ENCODE data around the gene DDX39B.
"Not testable (repeated sequence)": the region's sequence is repeated elsewhere in the genome, so short reads cannot be mapped to it uniquely, and the experiment has no call there.

DDX39B gene

GRCh38 chr6:31556307-31556706 lies 14.5 kb upstream of the DDX39B start:
- Histone ChIP-seq H2BK5ac (ENCODE audit: low read length) (no peak overlapping the region), H3K27ac (ENCODE audit: low read depth, low read length) (no peak overlapping the region), H3K4ac (ENCODE audit: low read depth, low read length) (no peak overlapping the region), H3K4me3 (ENCODE audit: low read length) (no peak overlapping the region), H3K18ac (ENCODE audit: low read length) (no peak overlapping the region), H3K4me1 (ENCODE audit: control insufficient read depth, low read depth, low read length) (peaks cover 7% of the 10 kb centered on the region), H2BK120ac (ENCODE audit: low read depth, low read length) (no peak overlapping the region), H4K8ac (ENCODE audit: low read depth, low read length) (no peak overlapping the region), H3K4me2 (ENCODE audit: low read length) (no peak overlapping the region), H3K56ac (ENCODE audit: low read length) (no peak overlapping the region), H3K9ac (ENCODE audit: low read length) (no peak overlapping the region), H2BK15ac (replicated peaks; ENCODE audit: low read depth) (no peak overlapping the region), H2AK5ac (ENCODE audit: low read length) (no peak overlapping the region), H3K27me3 (ENCODE audit: insufficient read depth, low read length, poor library complexity) (no peaks in the 10 kb centered on the region), H3K79me1 (ENCODE audit: low read length) (no peaks in the 10 kb centered on the region), H3K23ac (ENCODE audit: low read length) (no peak overlapping the region), H3K36me3 (ENCODE audit: control insufficient read depth, insufficient read depth, low read length) (peaks cover 6% of the 10 kb centered on the region), H3K79me2 (ENCODE audit: control insufficient read depth, insufficient read depth, low read length) (no peaks in the 10 kb centered on the region), H4K5ac (ENCODE audit: low read length) (no peak overlapping the region)
- no CpG with 5 or more reads among the region's 3 CpGs for WGBS (ENCODE audit: extremely low coverage, insufficient coverage, low lambda C conversion rate)
- no peak for DNase-seq

- H3K4me2 ChIP-seq (ENCODE audit: low read length); H3K27ac ChIP-seq (ENCODE audit: low read depth, low read length); H2BK5ac ChIP-seq (ENCODE audit: low read length); H3K4ac ChIP-seq (ENCODE audit: low read depth, low read length); H3K9ac ChIP-seq (ENCODE audit: low read length); H3K79me2 ChIP-seq (ENCODE audit: control insufficient read depth, insufficient read depth, low read length); H3K4me3 ChIP-seq (ENCODE audit: low read length); H3K27me3 ChIP-seq (ENCODE audit: insufficient read depth, low read length, poor library complexity); H4K8ac ChIP-seq (ENCODE audit: low read depth, low read length); H3K79me1 ChIP-seq (ENCODE audit: low read length); H3K36me3 ChIP-seq (ENCODE audit: control insufficient read depth, insufficient read depth, low read length); H3K18ac ChIP-seq (ENCODE audit: low read length); H2BK15ac ChIP-seq (replicated peaks; ENCODE audit: low read depth); H3K56ac ChIP-seq (ENCODE audit: low read length); H3K4me1 ChIP-seq (ENCODE audit: control insufficient read depth, low read depth, low read length); H2BK120ac ChIP-seq (ENCODE audit: low read depth, low read length); H2AK5ac ChIP-seq (ENCODE audit: low read length); H3K23ac ChIP-seq (ENCODE audit: low read length); H4K5ac ChIP-seq (ENCODE audit: low read length): not testable (repeated sequence)
- no CpG with 5 or more reads among the region's 5 CpGs for WGBS (ENCODE audit: extremely low coverage, insufficient coverage, low lambda C conversion rate)
- peak; percentile 85 for DNase-seq
These were observed 9.6 kb upstream of the DDX39B start for GRCh38 chr6:31551371-31551770.

GRCh38 chr6:31548544-31548873 lies 6.7 kb upstream of the DDX39B start:
- H2BK120ac ChIP-seq (ENCODE audit: low read depth, low read length): no peak overlapping the region
- no peaks in the 10 kb centered on the region for H3K4me1 ChIP-seq (ENCODE audit: control insufficient read depth, low read depth, low read length)
- no peaks in the 10 kb centered on the region for H3K27me3 ChIP-seq (ENCODE audit: insufficient read depth, low read length, poor library complexity)
- H3K56ac ChIP-seq (ENCODE audit: low read length): no peak overlapping the region
- no peak overlapping the region for H3K18ac ChIP-seq (ENCODE audit: low read length)
- H3K23ac ChIP-seq (ENCODE audit: low read length): no peak overlapping the region
- no peak overlapping the region for H2AK5ac ChIP-seq (ENCODE audit: low read length)
- no peak overlapping the region for H4K5ac ChIP-seq (ENCODE audit: low read length)
- H2BK5ac ChIP-seq (ENCODE audit: low read length): no peak overlapping the region
- DNase-seq: no peak
- WGBS (ENCODE audit: extremely low coverage, insufficient coverage, low lambda C conversion rate): no CpG with 5 or more reads among the region's 2 CpGs
- peaks cover 7% of the 10 kb centered on the region for H3K79me1 ChIP-seq (ENCODE audit: low read length)
- H3K4ac ChIP-seq (ENCODE audit: low read depth, low read length): no peak overlapping the region
- H3K4me2 ChIP-seq (ENCODE audit: low read length): no peak overlapping the region
- no peaks in the 10 kb centered on the region for H3K79me2 ChIP-seq (ENCODE audit: control insufficient read depth, insufficient read depth, low read length)
- no peaks in the 10 kb centered on the region for H3K36me3 ChIP-seq (ENCODE audit: control insufficient read depth, insufficient read depth, low read length)
- no peak overlapping the region for H3K9ac ChIP-seq (ENCODE audit: low read length)
- no peak overlapping the region for H4K8ac ChIP-seq (ENCODE audit: low read depth, low read length)
- no peak overlapping the region for H3K27ac ChIP-seq (ENCODE audit: low read depth, low read length)
- no peak overlapping the region for H2BK15ac ChIP-seq (replicated peaks; ENCODE audit: low read depth)
- no peak overlapping the region for H3K4me3 ChIP-seq (ENCODE audit: low read length)

GRCh38 chr6:31547727-31548543 lies 6.1 kb upstream of the DDX39B start:
- peak overlapping the region; percentile 78 for H3K56ac ChIP-seq (ENCODE audit: low read length)
- 100% methylated on average over 1 of the region's 24 CpGs for WGBS (ENCODE audit: extremely low coverage, insufficient coverage, low lambda C conversion rate)
- H4K5ac ChIP-seq (ENCODE audit: low read length): no peak overlapping the region

DNA sequence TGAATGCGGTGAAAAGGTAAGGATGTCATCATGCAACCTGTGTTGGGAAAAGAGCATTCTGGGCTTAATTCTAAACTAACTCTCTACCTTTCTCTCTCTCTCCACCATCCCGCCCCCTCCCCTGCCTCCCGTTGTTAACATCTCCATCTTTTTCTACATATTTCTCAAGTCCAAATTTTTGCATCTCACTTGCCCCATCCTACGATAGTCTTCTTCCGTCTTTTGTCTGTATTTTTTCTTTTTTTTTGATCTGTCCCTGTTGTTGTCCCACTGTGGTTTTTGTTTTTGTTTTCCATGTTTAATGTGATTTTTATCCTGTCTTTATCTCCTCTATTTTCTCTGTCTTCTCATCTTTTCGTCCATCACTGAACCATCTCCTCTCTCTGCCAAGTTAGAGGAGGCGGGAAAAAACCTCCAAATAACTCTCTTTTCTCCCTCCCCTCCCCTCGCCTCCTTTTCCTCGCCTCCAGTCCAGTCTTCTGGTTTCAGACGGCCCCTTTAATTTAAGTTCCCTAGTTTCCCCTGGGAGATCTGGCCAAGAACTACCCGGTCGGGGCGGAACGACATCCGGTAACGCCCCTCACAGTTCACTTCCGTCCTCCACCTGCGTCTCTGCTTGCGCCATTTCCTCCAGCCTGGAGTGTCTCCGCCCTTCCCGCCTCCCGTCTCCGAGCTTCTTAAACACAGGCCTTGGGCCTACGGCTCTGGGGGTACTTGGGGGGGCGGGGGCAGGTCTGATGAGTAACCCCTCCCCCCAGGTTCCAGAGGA lies 5.3 kb upstream of the DDX39B start, which contains the start of gene NFKBIL1:
Gene NFKBIL1 (plus strand): TSS at position 651 of the 769 bp plus-strand sequence. CDS start 87 bp downstream, at position 738.
- Histone ChIP-seq H2BK15ac (replicated peaks; ENCODE audit: low read depth) (no peak within 1 kb of the TSS), H2BK120ac (ENCODE audit: low read depth, low read length) (no peak within 1 kb of the TSS), H3K56ac (ENCODE audit: low read length) (peak within 1 kb of the TSS; percentile 78), H3K79me1 (ENCODE audit: low read length) (peaks cover 7% of the 10 kb centered on the region), H2BK5ac (ENCODE audit: low read length) (no peak within 1 kb of the TSS), H3K23ac (ENCODE audit: low read length) (no peak within 1 kb of the TSS), H3K36me3 (ENCODE audit: control insufficient read depth, insufficient read depth, low read length) (no peaks in the 10 kb centered on the region), H4K8ac (ENCODE audit: low read depth, low read length) (no peak within 1 kb of the TSS), H3K27ac (ENCODE audit: low read depth, low read length) (no peak within 1 kb of the TSS), H3K4ac (ENCODE audit: low read depth, low read length) (peak within 1 kb of the TSS; percentile 4), H3K79me2 (ENCODE audit: control insufficient read depth, insufficient read depth, low read length) (no peaks in the 10 kb centered on the region), H3K27me3 (ENCODE audit: insufficient read depth, low read length, poor library complexity) (no peaks in the 10 kb centered on the region), H4K5ac (ENCODE audit: low read length) (no peak within 1 kb of the TSS), H3K4me3 (ENCODE audit: low read length) (peak within 1 kb of the TSS; percentile 49), H2AK5ac (ENCODE audit: low read length) (no peak within 1 kb of the TSS), H3K4me1 (ENCODE audit: control insufficient read depth, low read depth, low read length) (no peaks in the 10 kb centered on the region), H3K4me2 (ENCODE audit: low read length) (peak within 1 kb of the TSS; percentile 87), H3K9ac (ENCODE audit: low read length) (peak within 1 kb of the TSS; percentile 66), H3K18ac (ENCODE audit: low read length) (no peak within 1 kb of the TSS)
- WGBS (ENCODE audit: extremely low coverage, insufficient coverage, low lambda C conversion rate): no CpG with 5 or more reads among the region's 25 CpGs
- peak; percentile 98 for DNase-seq

More at GRCh38 chr6:31547727-31548543, 6.1 kb upstream of the DDX39B start:
- H4K8ac ChIP-seq (ENCODE audit: low read depth, low read length): no peak overlapping the region
- H2BK120ac ChIP-seq (ENCODE audit: low read depth, low read length): no peak overlapping the region
- H3K27me3 ChIP-seq (ENCODE audit: insufficient read depth, low read length, poor library complexity): no peaks in the 10 kb centered on the region
- H3K4ac ChIP-seq (ENCODE audit: low read depth, low read length): peak overlapping the region; percentile 4
- no peaks in the 10 kb centered on the region for H3K4me1 ChIP-seq (ENCODE audit: control insufficient read depth, low read depth, low read length)
- H3K79me1 ChIP-seq (ENCODE audit: low read length): peaks cover 7% of the 10 kb centered on the region
- H2BK15ac ChIP-seq (replicated peaks; ENCODE audit: low read depth): no peak overlapping the region
- DNase-seq: no peak
- peak overlapping the region; percentile 30 for H3K9ac ChIP-seq (ENCODE audit: low read length)
- H3K18ac ChIP-seq (ENCODE audit: low read length): no peak overlapping the region
- H2BK5ac ChIP-seq (ENCODE audit: low read length): no peak overlapping the region
- no peak overlapping the region for H3K27ac ChIP-seq (ENCODE audit: low read depth, low read length)
- no peak overlapping the region for H2AK5ac ChIP-seq (ENCODE audit: low read length)
- no peak overlapping the region for H3K4me3 ChIP-seq (ENCODE audit: low read length)
- no peak overlapping the region for H3K23ac ChIP-seq (ENCODE audit: low read length)
- H3K4me2 ChIP-seq (ENCODE audit: low read length): no peak overlapping the region
- no peaks in the 10 kb centered on the region for H3K36me3 ChIP-seq (ENCODE audit: control insufficient read depth, insufficient read depth, low read length)
- H3K79me2 ChIP-seq (ENCODE audit: control insufficient read depth, insufficient read depth, low read length): no peaks in the 10 kb centered on the region
